ENCODE measurements around the gene OR8J1. TPM values are rescaled to one million over a fixed set of nuclear protein-coding genes. Genes with fewer than 3 reads are reported as not detected.

The OR8J1 gene, protein sequence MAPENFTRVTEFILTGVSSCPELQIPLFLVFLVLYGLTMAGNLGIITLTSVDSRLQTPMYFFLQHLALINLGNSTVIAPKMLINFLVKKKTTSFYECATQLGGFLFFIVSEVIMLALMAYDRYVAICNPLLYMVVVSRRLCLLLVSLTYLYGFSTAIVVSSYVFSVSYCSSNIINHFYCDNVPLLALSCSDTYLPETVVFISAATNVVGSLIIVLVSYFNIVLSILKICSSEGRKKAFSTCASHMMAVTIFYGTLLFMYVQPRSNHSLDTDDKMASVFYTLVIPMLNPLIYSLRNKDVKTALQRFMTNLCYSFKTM
- total RNA-seq (2014; rRNA removed; shearing (Covaris generic)) (not detected in 2 replicates), polyA plus RNA-seq (2016; fragmentation: Nextera tagmentation; extraction: Ambion mirVana) (not detected in 2 replicates)
- long read RNA-seq, result 0 reads

DNA sequence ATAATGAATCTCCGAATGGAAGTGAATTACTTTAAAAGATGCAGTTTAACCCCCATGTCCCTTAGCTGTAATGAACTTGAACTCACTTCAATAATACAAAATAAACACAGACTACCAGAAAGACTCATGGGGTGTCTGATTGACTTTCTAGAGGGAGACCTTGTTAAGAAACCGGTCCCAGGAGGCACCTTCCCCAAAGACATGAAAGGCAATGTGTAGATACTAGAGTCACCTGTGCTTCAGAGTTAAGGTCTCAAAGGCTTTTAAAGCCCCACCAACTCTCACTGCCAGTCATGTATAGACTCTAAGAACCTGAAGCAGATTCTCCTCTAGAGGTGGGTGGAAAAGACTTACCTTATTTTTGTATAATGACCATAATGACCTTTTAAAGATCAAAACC, at the start of gene OR8J1:
Gene OR8J1 (plus strand): TSS at position 301 of the 400 bp plus-strand sequence. CDS start 5,956 bp downstream, outside the sequence.
- Histone ChIP-seq H3K4me3 (no peak within 1 kb of the TSS), H3K36me3 (ENCODE audit: insufficient read depth) (no peaks in the 10 kb centered on the region), H3K27ac (ENCODE audit: low read depth) (no peak within 1 kb of the TSS), H3K4me1 (ENCODE audit: insufficient read depth) (no peaks in the 10 kb centered on the region), H3K27me3 (ENCODE audit: insufficient read depth) (no peaks in the 10 kb centered on the region), H4K20me1 (replicated peaks; ENCODE audit: insufficient read depth) (no peaks in the 10 kb centered on the region), H2AFZ (no peak within 1 kb of the TSS), H3K79me2 (replicated peaks; ENCODE audit: insufficient read depth) (no peaks in the 10 kb centered on the region), H3F3A (replicated peaks; ENCODE audit: low read depth) (no peaks in the 10 kb centered on the region), H3K9me2 (ENCODE audit: insufficient read depth) (no peaks in the 10 kb centered on the region), H3K4me2 (no peak within 1 kb of the TSS)
- no peak within 1 kb of the TSS for H3K4me3 Mint-ChIP-seq
- H3K36me3 Mint-ChIP-seq (ENCODE audit: low read depth), result no peaks in the 10 kb centered on the region
- TF ChIP-seq CREB1 (CRISPR knock-in tag; IDR thresholded peaks at IDR 0.05; ENCODE audit: low read depth) (no peak), EZH2phosphoT487 (IDR thresholded peaks at IDR 0.05; ENCODE audit: unreplicated experiment) (no peak), NANOG (IDR thresholded peaks at IDR 0.05; ENCODE audit: borderline replicate concordance) (no peak), STAT1 (IDR thresholded peaks at IDR 0.05; ENCODE audit: unreplicated experiment) (no peak), JUNB (IDR thresholded peaks at IDR 0.05; ENCODE audit: unreplicated experiment) (no peak)
- TF ChIP-seq, protein P1, sequence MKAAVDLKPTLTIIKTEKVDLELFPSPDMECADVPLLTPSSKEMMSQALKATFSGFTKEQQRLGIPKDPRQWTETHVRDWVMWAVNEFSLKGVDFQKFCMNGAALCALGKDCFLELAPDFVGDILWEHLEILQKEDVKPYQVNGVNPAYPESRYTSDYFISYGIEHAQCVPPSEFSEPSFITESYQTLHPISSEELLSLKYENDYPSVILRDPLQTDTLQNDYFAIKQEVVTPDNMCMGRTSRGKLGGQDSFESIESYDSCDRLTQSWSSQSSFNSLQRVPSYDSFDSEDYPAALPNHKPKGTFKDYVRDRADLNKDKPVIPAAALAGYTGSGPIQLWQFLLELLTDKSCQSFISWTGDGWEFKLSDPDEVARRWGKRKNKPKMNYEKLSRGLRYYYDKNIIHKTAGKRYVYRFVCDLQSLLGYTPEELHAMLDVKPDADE (IDR thresholded peaks at IDR 0.05), result no peak
- TF ChIP-seq, protein P2, sequence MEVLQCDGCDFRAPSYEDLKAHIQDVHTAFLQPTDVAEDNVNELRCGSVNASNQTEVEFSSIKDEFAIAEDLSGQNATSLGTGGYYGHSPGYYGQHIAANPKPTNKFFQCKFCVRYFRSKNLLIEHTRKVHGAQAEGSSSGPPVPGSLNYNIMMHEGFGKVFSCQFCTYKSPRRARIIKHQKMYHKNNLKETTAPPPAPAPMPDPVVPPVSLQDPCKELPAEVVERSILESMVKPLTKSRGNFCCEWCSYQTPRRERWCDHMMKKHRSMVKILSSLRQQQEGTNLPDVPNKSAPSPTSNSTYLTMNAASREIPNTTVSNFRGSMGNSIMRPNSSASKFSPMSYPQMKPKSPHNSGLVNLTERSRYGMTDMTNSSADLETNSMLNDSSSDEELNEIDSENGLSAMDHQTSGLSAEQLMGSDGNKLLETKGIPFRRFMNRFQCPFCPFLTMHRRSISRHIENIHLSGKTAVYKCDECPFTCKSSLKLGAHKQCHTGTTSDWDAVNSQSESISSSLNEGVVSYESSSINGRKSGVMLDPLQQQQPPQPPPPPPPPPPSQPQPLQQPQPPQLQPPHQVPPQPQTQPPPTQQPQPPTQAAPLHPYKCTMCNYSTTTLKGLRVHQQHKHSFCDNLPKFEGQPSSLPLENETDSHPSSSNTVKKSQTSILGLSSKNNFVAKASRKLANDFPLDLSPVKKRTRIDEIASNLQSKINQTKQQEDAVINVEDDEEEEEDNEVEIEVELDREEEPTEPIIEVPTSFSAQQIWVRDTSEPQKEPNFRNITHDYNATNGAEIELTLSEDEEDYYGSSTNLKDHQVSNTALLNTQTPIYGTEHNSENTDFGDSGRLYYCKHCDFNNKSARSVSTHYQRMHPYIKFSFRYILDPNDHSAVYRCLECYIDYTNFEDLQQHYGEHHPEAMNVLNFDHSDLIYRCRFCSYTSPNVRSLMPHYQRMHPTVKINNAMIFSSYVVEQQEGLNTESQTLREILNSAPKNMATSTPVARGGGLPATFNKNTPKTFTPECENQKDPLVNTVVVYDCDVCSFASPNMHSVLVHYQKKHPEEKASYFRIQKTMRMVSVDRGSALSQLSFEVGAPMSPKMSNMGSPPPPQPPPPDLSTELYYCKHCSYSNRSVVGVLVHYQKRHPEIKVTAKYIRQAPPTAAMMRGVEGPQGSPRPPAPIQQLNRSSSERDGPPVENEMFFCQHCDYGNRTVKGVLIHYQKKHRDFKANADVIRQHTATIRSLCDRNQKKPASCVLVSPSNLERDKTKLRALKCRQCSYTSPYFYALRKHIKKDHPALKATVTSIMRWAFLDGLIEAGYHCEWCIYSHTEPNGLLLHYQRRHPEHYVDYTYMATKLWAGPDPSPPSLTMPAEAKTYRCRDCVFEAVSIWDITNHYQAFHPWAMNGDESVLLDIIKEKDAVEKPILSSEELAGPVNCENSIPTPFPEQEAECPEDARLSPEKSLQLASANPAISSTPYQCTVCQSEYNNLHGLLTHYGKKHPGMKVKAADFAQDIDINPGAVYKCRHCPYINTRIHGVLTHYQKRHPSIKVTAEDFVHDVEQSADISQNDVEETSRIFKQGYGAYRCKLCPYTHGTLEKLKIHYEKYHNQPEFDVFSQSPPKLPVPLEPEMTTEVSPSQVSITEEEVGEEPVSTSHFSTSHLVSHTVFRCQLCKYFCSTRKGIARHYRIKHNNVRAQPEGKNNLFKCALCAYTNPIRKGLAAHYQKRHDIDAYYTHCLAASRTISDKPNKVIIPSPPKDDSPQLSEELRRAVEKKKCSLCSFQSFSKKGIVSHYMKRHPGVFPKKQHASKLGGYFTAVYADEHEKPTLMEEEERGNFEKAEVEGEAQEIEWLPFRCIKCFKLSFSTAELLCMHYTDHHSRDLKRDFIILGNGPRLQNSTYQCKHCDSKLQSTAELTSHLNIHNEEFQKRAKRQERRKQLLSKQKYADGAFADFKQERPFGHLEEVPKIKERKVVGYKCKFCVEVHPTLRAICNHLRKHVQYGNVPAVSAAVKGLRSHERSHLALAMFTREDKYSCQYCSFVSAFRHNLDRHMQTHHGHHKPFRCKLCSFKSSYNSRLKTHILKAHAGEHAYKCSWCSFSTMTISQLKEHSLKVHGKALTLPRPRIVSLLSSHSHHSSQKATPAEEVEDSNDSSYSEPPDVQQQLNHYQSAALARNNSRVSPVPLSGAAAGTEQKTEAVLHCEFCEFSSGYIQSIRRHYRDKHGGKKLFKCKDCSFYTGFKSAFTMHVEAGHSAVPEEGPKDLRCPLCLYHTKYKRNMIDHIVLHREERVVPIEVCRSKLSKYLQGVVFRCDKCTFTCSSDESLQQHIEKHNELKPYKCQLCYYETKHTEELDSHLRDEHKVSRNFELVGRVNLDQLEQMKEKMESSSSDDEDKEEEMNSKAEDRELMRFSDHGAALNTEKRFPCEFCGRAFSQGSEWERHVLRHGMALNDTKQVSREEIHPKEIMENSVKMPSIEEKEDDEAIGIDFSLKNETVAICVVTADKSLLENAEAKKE (CRISPR knock-in tag; IDR thresholded peaks at IDR 0.05), result no peak
- TF ChIP-seq, protein P3, sequence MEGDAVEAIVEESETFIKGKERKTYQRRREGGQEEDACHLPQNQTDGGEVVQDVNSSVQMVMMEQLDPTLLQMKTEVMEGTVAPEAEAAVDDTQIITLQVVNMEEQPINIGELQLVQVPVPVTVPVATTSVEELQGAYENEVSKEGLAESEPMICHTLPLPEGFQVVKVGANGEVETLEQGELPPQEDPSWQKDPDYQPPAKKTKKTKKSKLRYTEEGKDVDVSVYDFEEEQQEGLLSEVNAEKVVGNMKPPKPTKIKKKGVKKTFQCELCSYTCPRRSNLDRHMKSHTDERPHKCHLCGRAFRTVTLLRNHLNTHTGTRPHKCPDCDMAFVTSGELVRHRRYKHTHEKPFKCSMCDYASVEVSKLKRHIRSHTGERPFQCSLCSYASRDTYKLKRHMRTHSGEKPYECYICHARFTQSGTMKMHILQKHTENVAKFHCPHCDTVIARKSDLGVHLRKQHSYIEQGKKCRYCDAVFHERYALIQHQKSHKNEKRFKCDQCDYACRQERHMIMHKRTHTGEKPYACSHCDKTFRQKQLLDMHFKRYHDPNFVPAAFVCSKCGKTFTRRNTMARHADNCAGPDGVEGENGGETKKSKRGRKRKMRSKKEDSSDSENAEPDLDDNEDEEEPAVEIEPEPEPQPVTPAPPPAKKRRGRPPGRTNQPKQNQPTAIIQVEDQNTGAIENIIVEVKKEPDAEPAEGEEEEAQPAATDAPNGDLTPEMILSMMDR (conservative IDR thresholded peaks at IDR 0.05; ENCODE audit: low read depth in 2 of 2), result no peak
- TF ChIP-seq, protein P4, sequence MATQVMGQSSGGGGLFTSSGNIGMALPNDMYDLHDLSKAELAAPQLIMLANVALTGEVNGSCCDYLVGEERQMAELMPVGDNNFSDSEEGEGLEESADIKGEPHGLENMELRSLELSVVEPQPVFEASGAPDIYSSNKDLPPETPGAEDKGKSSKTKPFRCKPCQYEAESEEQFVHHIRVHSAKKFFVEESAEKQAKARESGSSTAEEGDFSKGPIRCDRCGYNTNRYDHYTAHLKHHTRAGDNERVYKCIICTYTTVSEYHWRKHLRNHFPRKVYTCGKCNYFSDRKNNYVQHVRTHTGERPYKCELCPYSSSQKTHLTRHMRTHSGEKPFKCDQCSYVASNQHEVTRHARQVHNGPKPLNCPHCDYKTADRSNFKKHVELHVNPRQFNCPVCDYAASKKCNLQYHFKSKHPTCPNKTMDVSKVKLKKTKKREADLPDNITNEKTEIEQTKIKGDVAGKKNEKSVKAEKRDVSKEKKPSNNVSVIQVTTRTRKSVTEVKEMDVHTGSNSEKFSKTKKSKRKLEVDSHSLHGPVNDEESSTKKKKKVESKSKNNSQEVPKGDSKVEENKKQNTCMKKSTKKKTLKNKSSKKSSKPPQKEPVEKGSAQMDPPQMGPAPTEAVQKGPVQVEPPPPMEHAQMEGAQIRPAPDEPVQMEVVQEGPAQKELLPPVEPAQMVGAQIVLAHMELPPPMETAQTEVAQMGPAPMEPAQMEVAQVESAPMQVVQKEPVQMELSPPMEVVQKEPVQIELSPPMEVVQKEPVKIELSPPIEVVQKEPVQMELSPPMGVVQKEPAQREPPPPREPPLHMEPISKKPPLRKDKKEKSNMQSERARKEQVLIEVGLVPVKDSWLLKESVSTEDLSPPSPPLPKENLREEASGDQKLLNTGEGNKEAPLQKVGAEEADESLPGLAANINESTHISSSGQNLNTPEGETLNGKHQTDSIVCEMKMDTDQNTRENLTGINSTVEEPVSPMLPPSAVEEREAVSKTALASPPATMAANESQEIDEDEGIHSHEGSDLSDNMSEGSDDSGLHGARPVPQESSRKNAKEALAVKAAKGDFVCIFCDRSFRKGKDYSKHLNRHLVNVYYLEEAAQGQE (IDR thresholded peaks at IDR 0.05; ENCODE audit: unreplicated experiment), result no peak
- H3K4me1 Mint-ChIP-seq, result no peaks in the 10 kb centered on the region
- no peaks in the 10 kb centered on the region for H3K9me3 Mint-ChIP-seq
- no peaks in the 10 kb centered on the region for H3K27me3 Mint-ChIP-seq (ENCODE audit: insufficient read depth, low read depth, poor library complexity)
- no peak within 1 kb of the TSS for H3K27ac Mint-ChIP-seq
- no peak for ATAC-seq
- DNase-seq (ENCODE audit: low spot score), result no peak
